Activated naive CD8-positive, alpha-beta T cell treated with anti-CD3 and anti-CD28 coated beads, Interleukin-2, amount 10 ng/mL, durations not matched to agents 7 days and 5 days (primary cell): Measurements from ENCODE around the gene MRPL18. TPM values are rescaled to one million over a fixed set of nuclear protein-coding genes. Genes with fewer than 3 reads are reported as not detected.
"Not testable (repeated sequence)": the region's sequence is repeated elsewhere in the genome, so short reads cannot be mapped to it uniquely, and the experiment has no call there.

Source experiments
- ATAC-seq: fragments of 150-1000 bp; cut with Tn5 transposase; one replicate; pipeline ENCODE4 v1.10.0; 2021; ENCODE audit warnings: low read depth, moderate library complexity
- POLR2A ChIA-PET: fragments of 350-600 bp; sonication (Branson Sonifier 250); formaldehyde crosslinking; loops from one replicate; lab custom pipeline; 2021; ENCODE audit warnings: antibody characterized with exemption; lab: Charles Lee
- DNase-seq: peaks from one replicate; pipeline ENCODE4 v3.0.0; 2021
- H3K27ac Mint-ChIP-seq: one replicate; pipeline ENCODE4 v1.8.0; 2022; ENCODE audit warnings: mild to moderate bottlenecking, mixed read lengths
- H3K27me3 Mint-ChIP-seq: one replicate; pipeline ENCODE4 v1.8.0; 2022; ENCODE audit warnings: mild to moderate bottlenecking, moderate library complexity, mixed read lengths
- H3K36me3 Mint-ChIP-seq: one replicate; pipeline ENCODE4 v1.8.0; 2021; ENCODE audit warnings: mild to moderate bottlenecking, mixed read lengths
- H3K4me1 Mint-ChIP-seq: one replicate; pipeline ENCODE4 v1.8.0; 2021; ENCODE audit warnings: mixed read lengths
- H3K4me3 Mint-ChIP-seq: one replicate; pipeline ENCODE4 v1.8.0; 2022; ENCODE audit warnings: mild to moderate bottlenecking, moderate library complexity, mixed read lengths
- H3K9me3 Mint-ChIP-seq: one replicate; pipeline ENCODE4 v1.8.0; 2021; ENCODE audit warnings: mixed read lengths
- total RNA-seq, 2 experiments: library from RNA; stranded (reverse); gene quantifications; one replicate each; pipeline ENCODE4 v1.2.3, GENCODE V29; 2021

Gene MRPL18
- total RNA-seq, 2 experiments from 2014 or later: 58.9 to 62.0 TPM

GRCh38 chr6:159807150-159807858 is 17.0 kb downstream of the MRPL18 start:
- Mint-ChIP-seq H3K4me3 (no peak overlapping the region), H3K9me3 (no peaks in the 10 kb centered on the region), H3K27me3 (no peaks in the 10 kb centered on the region), H3K27ac (no peak overlapping the region), H3K36me3 (peaks cover 2% of the 10 kb centered on the region), H3K4me1 (peaks cover 6% of the 10 kb centered on the region)
- ATAC-seq (no peak), DNase-seq (no peak)
- POLR2A ChIA-PET: interaction anchor here (1.0 kb wide), 1 partner anchor 114 kb away, joined by 3 read pairs; no protein-coding TSS in a partner anchor

DNA sequence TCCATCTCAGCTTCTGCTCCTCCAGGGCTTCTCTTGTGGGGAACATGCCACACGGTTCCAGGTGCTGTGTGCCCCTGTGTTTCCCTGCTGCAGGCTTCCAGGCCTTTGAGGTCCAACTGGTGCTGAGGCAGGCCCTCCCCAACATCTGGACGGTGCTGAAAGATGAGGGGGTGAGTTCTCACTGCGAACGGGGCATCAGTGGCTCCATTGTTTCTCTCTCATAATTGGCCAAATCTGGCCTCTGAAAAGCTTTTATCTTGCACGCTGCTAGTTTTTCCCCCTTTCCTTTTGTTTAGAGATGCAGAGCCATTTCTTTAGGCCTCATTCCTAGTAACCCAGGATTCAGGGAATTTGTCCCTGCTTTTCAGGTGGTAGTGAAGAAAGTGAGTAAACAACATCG is 18.4 kb downstream of the MRPL18 start:
- Mint-ChIP-seq H3K9me3 (no peaks in the 10 kb centered on the region), H3K4me3 (no peak overlapping the region), H3K27ac (no peak overlapping the region), H3K4me1 (peaks cover 6% of the 10 kb centered on the region), H3K27me3 (no peaks in the 10 kb centered on the region), H3K36me3 (peaks cover 2% of the 10 kb centered on the region)
- DNase-seq (no peak), ATAC-seq (no peak)
- POLR2A ChIA-PET: interaction anchor here (0.6 to 1.9 kb wide), 2 partner anchors 11 to 60 kb away, joined by 3 to 6 read pairs; no protein-coding TSS in a partner anchor

GRCh38 chr6:159809149-159809548 is 18.9 kb downstream of the MRPL18 start:
- DNase-seq (no peak), ATAC-seq (no peak)
- Mint-ChIP-seq H3K36me3 (peaks cover 2% of the 10 kb centered on the region), H3K27ac (no peak overlapping the region), H3K4me1 (peaks cover 6% of the 10 kb centered on the region), H3K4me3 (no peak overlapping the region), H3K9me3 (no peaks in the 10 kb centered on the region), H3K27me3 (no peaks in the 10 kb centered on the region)
- POLR2A ChIA-PET: interaction anchor here (0.5 to 1.9 kb wide), 3 partner anchors 10 to 117 kb away, joined by 3 to 6 read pairs (median 4); no protein-coding TSS in a partner anchor

DNA sequence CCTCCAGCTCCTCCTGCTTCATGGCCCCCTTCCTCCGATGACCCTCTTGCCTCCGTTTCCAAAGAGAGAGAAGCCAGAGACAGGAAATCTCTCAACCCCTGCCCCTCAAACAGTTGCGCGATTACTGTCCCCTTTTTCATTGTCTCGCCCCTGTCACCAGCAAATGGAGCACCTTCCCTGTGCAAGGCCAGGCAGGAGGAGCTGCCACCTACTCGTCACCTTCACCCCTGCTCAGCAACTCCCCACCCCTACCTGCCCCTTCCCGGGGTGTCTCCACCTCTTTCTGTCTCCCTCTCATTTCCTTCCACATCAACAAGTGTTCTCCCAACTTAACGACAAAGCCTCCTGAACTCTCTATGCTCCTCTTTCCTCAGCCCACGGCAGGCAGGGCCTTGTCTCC is 23.5 kb downstream of the MRPL18 start:
- H3K36me3 Mint-ChIP-seq: no peaks in the 10 kb centered on the region
- ATAC-seq (no peak), DNase-seq (no peak)
- POLR2A ChIA-PET: interaction anchor here (2.9 kb wide), 1 partner anchor 24 kb away, joined by 6 read pairs; the partner anchor contains the start of genes MRPL18 and TCP1
- peaks cover 6% of the 10 kb centered on the region for H3K4me1 Mint-ChIP-seq
- no peaks in the 10 kb centered on the region for H3K27me3 Mint-ChIP-seq
- H3K4me3 Mint-ChIP-seq: no peak overlapping the region
- no peaks in the 10 kb centered on the region for H3K9me3 Mint-ChIP-seq
- H3K27ac Mint-ChIP-seq: no peak overlapping the region

DNA sequence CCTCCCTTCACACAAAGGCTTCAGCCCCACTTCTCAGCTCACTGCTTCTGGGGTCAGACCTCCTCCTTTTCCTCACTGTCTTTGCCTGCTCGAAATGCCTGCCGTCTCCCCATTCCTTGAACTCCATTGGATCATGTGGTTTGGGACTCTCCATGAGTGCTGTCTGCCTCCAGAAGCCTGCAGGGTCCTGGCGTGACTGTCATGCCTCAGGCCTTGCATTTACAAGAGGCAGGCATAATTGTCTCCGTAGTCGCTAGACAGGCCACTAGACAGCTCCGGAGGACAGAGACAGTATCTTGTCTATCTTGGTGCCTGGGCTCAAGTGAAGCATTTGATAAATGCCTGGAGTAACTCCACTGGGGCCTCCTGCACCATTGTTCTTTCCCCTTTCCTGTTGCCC is 25.1 kb downstream of the MRPL18 start:
- POLR2A ChIA-PET: no interaction called here
- Mint-ChIP-seq H3K4me1 (peaks cover 13% of the 10 kb centered on the region), H3K36me3 (no peaks in the 10 kb centered on the region), H3K27ac (peak overlapping the region; percentile 49), H3K4me3 (no peak overlapping the region), H3K9me3 (no peaks in the 10 kb centered on the region), H3K27me3 (no peaks in the 10 kb centered on the region)
- ATAC-seq (no peak), DNase-seq (no peak)

GRCh38 chr6:159816775-159817174 is 26.5 kb downstream of the MRPL18 start:
- POLR2A ChIA-PET, H3K4me3 Mint-ChIP-seq, DNase-seq, H3K36me3 Mint-ChIP-seq, H3K27ac Mint-ChIP-seq, H3K27me3 Mint-ChIP-seq, ATAC-seq, H3K9me3 Mint-ChIP-seq: not testable (repeated sequence)
- H3K4me1 Mint-ChIP-seq: peaks cover 17% of the 10 kb centered on the region

- H3K27me3 Mint-ChIP-seq: no peaks in the 10 kb centered on the region
- no peaks in the 10 kb centered on the region for H3K9me3 Mint-ChIP-seq
- H3K4me3 Mint-ChIP-seq: no peak overlapping the region
- H3K36me3 Mint-ChIP-seq: no peaks in the 10 kb centered on the region
- ATAC-seq (no peak), DNase-seq (no peak)
- POLR2A ChIA-PET: no interaction called here
- no peak overlapping the region for H3K27ac Mint-ChIP-seq
- peaks cover 15% of the 10 kb centered on the region for H3K4me1 Mint-ChIP-seq
These were observed 27.9 kb downstream of the MRPL18 start for GRCh38 chr6:159817951-159818739.

DNA sequence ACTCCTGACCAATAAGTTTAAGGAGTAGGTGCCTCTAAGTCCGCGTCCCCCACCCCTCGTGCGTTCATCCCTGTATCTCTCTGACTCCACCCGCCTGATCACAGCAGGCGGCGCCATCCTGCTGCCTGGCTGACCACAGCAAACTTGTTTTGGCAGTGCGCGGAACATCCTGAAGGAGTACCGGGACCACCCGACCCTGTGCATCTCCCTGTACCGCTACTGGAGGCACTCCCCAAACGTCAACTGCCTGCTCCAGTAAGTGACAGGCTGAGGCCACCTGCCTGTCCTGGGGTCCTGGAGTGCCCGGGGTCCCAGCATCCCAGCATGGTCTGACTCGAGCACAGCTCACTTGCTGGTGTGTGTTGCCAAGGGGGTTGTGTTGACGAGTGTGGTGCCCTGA is 28.8 kb downstream of the MRPL18 start:
- no peaks in the 10 kb centered on the region for H3K36me3 Mint-ChIP-seq
- ATAC-seq: no peak
- H3K4me1 Mint-ChIP-seq: peaks cover 15% of the 10 kb centered on the region
- no peaks in the 10 kb centered on the region for H3K9me3 Mint-ChIP-seq
- peak overlapping the region; percentile 74 for H3K4me3 Mint-ChIP-seq
- DNase-seq: no peak
- POLR2A ChIA-PET: interaction anchor here (1.0 to 2.2 kb wide), 6 partner anchors 10 to 774 kb away, joined by 3 to 12 read pairs (median 4); partner anchors contain the start of genes MRPL18, TAGAP and TCP1
- no peaks in the 10 kb centered on the region for H3K27me3 Mint-ChIP-seq
- H3K27ac Mint-ChIP-seq: peak overlapping the region; percentile 87

GRCh38 chr6:159819932-159820640 is 29.8 kb downstream of the MRPL18 start:
- H3K27ac Mint-ChIP-seq: peak overlapping the region; percentile 87
- ATAC-seq: peak; percentile 86
- no peaks in the 10 kb centered on the region for H3K9me3 Mint-ChIP-seq
- no peaks in the 10 kb centered on the region for H3K36me3 Mint-ChIP-seq
- peaks cover 15% of the 10 kb centered on the region for H3K4me1 Mint-ChIP-seq
- H3K27me3 Mint-ChIP-seq: no peaks in the 10 kb centered on the region
- DNase-seq: peak; percentile 54
- peak overlapping the region; percentile 74 for H3K4me3 Mint-ChIP-seq
- POLR2A ChIA-PET: interaction anchor here (0.8 to 2.2 kb wide), 9 partner anchors 8 to 775 kb away, joined by 3 to 12 read pairs (median 4); partner anchors contain the start of genes MRPL18, TAGAP, TCP1 and WTAP

GRCh38 chr6:159821122-159821521 is 30.9 kb downstream of the MRPL18 start:
- ATAC-seq (no peak), DNase-seq (no peak)
- no peaks in the 10 kb centered on the region for H3K36me3 Mint-ChIP-seq
- H3K27me3 Mint-ChIP-seq: no peaks in the 10 kb centered on the region
- H3K4me1 Mint-ChIP-seq: peaks cover 15% of the 10 kb centered on the region
- no peak overlapping the region for H3K4me3 Mint-ChIP-seq
- no peak overlapping the region for H3K27ac Mint-ChIP-seq
- POLR2A ChIA-PET: interaction anchor here (2.2 kb wide), 1 partner anchor 12 kb away, joined by 11 read pairs; no protein-coding TSS in a partner anchor
- H3K9me3 Mint-ChIP-seq: no peaks in the 10 kb centered on the region

DNA sequence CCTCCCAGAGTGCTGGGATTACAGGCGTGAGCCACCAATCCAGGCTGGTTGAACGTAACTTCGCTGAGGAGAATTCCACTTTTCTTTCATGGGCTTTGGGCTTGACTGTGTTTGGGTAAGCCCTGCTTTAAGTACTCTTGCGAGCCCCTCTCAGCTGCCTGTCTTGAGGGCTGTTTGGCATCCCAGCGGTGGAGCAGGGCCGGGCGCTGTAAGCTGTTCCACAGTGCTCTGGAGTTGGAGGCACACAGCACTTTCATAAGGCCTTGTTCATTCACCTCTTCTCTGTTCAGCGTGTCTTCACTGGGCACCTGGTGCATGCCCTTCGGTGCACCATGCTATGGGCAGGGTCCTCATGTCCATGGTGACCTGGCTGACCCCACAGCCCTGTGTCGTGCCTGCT is 31.5 kb downstream of the MRPL18 start:
- ATAC-seq: no peak

DNA sequence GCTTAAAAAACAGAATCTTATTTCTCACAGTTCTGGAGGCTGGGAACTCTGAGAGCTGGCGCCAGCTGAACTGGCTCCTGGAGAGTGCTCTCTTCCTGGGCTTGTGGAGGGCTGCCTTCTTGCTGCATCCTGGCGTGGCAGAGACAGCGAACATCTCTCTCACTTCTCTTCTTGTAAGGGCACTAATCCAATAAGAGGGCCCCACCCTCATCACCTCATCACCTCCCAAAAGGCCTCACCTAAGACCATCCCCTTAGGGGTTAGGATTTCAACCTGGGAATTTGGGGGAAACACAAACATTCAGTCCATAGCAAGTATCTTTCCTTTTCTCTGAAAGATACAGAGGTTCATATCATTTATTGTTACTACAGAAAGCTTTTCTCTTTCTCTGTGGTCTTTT is 33.7 kb downstream of the MRPL18 start:
- H3K4me3 Mint-ChIP-seq: no peak overlapping the region
- H3K27ac Mint-ChIP-seq: no peak overlapping the region
- H3K4me1 Mint-ChIP-seq: peaks cover 15% of the 10 kb centered on the region
- POLR2A ChIA-PET: no interaction called here
- ATAC-seq: no peak
- DNase-seq: no peak
- no peaks in the 10 kb centered on the region for H3K36me3 Mint-ChIP-seq
- H3K9me3 Mint-ChIP-seq: no peaks in the 10 kb centered on the region
- H3K27me3 Mint-ChIP-seq: no peaks in the 10 kb centered on the region

More for the DNA sequence above, 31.5 kb downstream of the MRPL18 start:
- Mint-ChIP-seq H3K27me3 (no peaks in the 10 kb centered on the region), H3K27ac (no peak overlapping the region), H3K36me3 (no peaks in the 10 kb centered on the region), H3K9me3 (no peaks in the 10 kb centered on the region), H3K4me3 (no peak overlapping the region), H3K4me1 (peaks cover 15% of the 10 kb centered on the region)
- POLR2A ChIA-PET: no interaction called here
- DNase-seq: no peak

DNA sequence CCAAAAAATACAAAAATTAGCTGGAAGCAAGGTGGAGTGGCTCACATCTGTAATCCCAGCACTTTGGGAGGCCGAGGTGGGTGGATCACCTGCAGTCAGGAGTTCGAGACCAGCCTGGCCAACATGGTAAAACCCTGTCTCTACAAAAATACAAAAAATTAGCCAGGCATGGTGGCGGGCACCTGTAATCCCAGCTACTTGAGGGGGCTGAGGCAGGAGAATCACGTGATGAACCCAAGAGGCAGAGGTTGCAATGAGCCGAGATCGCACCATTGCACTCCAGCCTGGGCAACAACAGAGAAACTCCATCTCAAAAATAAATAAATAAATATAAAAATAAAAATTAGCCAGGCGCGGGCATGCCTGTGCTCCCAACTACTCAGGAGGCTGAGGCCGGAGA is 34.4 kb downstream of the MRPL18 start:
- H3K9me3 Mint-ChIP-seq, DNase-seq, H3K4me3 Mint-ChIP-seq, H3K27me3 Mint-ChIP-seq, ATAC-seq, H3K27ac Mint-ChIP-seq, H3K36me3 Mint-ChIP-seq, POLR2A ChIA-PET: not testable (repeated sequence)
- H3K4me1 Mint-ChIP-seq: peaks cover 16% of the 10 kb centered on the region
